Stimulated activated CD8-positive, alpha-beta memory T cell treated with anti-CD3 and anti-CD28 coated beads, Interleukin-4, amount 100 ng/mL, for 48 hours (primary cell): ENCODE measurements around the gene GRAMD1A.

Source experiments
- DNase-seq: peaks from one replicate; pipeline ENCODE4 v3.0.0-alpha.2; 2020

The GRAMD1A gene

DNA sequence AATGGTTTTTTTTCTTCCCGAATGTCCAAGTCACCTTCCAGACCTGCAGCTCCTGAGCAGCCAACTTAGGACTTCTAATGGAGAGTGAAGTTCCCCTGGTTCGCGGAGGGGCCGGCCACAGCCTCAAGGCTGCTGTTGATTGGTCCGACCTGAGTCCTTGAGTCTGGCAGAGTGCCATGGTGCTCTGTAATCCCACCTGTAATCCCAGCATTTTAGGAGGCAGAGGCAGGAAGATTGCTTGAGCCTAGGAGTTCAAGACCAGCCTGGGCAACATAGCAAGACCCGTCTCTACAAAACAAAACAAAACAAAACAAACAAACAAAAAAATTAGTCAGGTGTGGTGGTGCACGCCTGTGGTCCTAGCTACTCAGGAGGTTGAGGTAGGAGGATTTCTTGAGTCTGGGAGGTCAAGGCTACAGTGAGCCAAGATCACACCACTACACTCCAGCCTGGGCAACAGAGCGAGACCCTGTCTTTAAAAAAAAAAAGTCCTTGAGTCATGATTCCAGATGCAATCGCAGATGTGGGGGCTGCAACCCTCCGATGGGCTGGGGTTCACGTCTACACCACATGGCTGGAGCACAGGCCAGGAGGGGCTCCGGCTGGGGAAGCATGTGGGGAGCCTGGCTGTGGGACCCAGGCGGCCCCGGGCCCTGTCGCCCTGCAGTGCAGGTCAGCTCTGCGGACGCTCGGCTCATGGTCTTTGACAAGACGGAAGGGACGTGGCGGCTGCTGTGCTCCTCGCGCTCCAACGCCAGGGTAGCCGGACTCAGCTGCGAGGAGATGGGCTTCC, 59.1 kb downstream of the GRAMD1A start:
- DNase-seq: no peak

DNA sequence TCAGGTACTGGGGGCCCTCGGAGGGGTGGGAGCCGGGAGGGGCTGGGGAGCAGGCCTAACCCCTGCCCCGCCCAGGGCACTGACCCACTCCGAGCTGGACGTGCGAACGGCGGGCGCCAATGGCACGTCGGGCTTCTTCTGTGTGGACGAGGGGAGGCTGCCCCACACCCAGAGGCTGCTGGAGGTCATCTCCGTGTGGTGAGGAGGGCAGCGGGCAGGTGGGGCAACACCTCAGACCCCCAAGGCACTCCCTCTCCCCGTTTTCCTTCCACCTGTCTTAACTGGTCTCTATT, 59.6 kb downstream of the GRAMD1A start:
- DNase-seq: no peak

DNA sequence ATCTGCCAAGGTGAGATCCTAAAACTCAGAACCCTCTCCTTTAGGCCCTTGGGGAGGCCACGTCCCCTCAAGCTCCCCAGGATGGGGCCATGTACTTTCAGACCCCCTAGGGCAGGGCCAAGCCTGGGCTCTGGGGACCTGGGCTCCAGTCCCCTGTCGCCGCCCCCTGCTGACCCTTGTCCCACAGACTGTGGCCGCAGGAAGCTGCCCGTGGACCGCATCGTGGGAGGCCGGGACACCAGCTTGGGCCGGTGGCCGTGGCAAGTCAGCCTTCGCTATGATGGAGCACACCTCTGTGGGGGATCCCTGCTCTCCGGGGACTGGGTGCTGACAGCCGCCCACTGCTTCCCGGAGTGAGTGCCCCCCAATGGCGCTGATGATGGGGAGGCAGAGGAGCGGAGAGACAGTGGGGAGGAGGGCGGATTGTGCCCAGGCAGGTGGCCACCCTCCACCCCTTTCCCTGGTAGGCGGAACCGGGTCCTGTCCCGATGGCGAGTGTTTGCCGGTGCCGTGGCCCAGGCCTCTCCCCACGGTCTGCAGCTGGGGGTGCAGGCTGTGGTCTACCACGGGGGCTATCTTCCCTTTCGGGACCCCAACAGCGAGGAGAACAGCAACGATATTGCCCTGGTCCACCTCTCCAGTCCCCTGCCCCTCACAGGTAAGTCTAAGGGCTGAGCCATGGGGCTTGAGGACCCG, 60.2 kb downstream of the GRAMD1A start:
- no peak for DNase-seq

DNA sequence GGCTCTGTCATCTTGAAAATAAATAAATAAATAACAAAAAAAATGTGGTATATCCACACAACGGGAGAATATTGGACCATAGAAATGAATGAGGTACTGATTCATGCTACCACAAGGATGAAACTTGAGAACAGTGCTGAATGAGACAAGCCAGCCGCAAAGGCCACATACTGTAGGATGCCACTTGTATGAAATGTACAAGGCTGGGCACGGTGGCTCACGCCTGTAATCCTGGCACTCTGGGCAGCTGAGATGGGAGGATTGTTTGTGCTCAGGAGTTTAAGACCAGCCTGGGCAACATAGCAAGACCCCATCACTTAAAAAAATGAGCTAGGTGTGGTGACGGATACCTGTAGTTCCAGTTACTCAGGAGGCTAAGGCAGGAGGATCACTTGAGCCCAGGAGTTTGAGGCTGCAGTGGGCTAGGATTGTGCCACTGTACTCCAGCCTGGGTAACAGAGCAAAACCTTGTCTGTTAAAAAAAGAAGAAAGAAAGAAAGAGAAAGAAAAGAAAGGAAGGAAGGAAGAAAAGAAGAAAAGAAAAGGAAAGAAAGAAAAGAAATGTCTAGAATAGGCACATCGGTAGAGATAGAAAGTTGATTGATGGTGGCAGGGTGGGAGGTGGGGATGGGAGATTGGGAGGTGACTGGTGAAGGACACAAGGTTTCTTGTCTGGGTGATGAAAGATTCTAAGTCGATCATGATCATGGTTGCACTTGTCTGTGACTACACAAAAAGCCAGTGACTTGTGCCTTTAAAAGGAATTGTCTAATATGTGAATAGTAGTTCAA, 61.7 kb downstream of the GRAMD1A start:
- DNase-seq: no peak

DNA sequence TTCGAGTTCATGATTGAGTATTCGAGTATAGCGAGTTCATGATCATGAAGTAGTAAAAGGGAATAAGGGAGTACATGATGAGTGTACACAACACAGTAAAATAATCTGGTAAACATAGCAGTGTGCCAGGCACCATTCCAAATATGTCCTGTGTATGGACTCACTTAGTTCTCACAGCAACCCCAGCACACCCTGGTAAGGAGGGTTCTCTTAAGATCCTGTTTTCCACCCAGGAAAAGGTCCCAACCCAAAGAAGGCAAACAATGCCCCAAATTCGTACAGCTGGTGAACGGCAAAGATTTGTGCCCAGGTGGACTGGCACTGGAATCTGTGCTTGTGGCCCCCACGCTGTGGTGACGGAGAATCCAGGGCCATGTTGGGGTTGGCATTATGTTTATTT, 62.8 kb downstream of the GRAMD1A start:
- DNase-seq: no peak

DNA sequence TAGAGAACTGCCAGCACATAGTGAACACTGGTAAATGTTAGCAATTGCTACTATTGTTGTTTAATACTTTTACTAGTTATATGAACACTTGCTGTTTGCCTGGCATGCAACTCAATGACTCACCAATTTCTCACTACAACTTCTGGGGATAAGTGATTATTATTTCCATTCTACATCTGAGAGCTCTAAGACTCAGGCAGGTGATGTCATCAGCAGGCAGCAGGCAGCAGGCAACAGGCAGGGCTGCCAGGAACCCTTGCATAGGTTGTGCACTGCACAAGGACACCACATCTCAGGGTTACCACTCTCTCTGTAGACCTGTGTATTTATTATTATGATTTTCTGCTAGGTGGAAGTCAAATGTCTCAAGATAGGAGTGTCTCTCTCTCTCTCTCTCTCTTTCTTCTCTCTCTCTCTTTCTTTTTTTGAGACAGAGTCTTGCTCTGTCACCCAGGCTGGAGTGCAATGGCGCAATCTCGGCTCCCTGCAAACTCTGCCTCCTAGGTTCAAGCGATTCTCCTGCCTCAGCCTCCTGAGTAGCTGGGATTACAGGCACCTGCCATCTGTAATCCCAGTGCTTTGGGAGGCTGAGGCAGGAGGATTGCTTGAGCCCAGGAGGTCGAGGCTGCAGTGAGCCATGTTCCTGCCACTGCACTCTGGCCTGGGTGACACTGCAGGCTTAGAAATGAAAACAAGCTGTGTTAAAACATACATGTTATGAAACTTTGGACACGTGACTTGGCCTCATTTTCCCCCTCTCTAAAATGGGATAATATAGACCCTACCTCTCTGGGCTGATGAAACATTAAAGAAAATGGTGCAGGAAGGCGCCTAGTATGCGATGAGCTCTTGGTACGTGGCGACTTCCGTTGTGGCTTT, 64.1 kb downstream of the GRAMD1A start:
- no peak for DNase-seq

DNA sequence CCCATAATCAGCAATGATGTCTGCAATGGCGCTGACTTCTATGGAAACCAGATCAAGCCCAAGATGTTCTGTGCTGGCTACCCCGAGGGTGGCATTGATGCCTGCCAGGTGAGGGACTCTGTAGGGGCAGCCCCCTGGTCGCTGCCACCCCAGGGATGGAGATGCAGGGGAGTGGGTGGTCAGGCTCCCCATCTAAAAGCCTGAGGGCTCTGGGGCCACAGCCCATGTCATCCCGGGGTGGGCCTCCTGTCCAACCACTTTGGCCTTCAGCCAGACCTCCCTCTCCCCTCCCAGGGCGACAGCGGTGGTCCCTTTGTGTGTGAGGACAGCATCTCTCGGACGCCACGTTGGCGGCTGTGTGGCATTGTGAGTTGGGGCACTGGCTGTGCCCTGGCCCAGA, 65.5 kb downstream of the GRAMD1A start:
- no peak for DNase-seq

DNA sequence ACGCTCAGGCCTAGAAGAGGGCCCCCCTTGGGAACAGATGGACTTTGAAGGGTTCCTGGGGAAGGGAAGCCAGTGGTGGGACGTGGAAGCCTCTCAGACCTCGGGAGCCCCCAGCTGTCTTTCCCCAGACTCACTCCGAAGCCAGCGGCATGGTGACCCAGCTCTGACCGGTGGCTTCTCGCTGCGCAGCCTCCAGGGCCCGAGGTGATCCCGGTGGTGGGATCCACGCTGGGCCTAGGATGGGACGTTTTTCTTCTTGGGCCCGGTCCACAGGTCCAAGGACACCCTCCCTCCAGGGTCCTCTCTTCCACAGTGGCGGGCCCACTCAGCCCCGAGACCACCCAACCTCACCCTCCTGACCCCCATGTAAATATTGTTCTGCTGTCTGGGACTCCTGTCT, 66.0 kb downstream of the GRAMD1A start:
- no peak for DNase-seq

DNA sequence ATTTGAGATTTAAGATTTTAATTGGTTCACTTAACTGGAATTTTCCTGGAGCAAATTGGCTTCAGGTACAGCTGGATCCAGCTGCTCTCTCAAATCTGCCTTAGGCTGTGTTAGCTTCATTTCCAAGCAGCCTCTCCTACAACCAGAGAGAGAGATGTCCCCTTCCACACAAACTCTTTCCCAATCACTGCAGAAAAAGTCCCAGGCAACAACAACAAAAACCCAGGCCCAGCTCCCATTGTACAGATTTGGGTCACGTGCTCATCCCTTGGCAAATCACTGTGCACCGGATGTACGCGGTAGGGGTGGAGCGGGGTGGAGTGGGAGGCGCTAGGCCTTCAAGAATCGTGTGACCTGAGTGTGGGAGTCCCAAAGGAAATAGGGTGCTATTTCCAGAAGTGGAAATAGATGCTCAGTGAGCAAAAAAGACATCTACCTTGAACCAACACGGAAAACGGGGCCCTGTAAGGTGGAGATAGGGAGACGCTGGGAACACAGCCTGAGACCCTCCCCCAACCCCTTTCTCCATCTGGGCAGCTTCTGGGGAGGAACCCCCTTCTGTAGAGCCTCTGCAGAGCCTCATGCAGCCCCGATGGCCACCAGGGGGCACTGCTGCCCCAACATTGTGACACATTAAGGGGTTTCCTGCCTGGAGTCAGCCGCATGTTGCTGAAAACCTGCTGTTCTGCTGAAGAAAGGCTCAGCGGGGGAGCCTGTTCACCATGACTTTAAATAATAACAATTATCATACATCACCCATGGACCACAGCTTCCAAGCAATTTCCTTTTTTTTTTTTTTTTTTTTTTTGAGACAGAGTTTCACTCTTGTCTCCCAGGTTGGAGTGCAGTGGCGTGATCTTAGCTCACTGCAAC, 66.8 kb downstream of the GRAMD1A start:
- peak; percentile 98 for DNase-seq

DNA sequence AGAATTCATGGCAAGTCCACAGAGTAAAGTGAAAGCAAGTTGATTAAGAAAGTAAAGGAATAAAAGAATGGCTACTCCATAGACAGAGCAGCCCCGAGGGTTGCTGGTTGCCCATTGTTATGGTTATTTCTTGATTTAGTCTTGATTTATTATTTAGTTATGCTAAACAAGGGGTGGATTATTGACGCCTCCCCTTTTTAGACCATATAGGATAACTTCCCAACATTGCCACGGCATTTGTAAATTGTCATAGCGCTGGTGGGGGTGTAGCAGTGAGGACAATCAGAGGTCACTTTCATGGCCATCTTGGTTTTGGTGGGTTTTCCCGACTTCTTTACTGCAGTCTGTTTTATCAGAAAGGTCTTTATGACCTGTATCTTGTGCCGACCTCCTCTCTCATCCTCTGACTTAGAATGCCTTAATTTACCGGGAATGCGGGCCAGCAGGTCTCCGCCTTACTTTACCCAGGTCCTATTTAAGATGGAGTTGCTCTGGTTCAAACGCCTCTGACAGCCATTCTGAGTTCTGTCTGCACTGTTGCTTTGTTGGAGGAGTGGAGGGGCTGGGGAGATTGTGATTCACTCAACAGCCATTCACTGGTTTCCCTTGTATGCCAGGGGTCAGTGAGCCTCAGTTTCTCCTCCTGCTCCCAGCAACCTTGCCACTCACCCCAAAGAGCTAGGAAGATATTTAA, 69.0 kb downstream of the GRAMD1A start:
- no peak for DNase-seq

DNA sequence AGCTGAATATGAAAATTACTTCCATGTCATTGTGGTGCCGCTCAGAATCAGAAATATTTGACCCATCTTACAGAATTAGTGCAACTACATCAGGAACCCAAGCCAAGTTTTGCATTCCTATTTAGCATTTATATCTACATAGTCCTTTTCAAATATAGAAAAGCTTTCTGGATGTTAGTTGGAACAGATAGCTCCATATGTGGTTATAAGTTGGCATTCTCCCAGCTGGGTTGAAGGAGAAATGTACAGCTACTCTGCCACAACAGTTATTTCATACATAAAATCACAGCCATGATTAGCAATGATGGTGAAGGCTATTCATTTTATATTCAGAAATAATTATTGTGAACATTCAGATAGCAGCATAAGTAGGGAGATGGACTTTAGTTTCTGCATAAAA, 69.6 kb downstream of the GRAMD1A start:
- DNase-seq: no peak

DNA sequence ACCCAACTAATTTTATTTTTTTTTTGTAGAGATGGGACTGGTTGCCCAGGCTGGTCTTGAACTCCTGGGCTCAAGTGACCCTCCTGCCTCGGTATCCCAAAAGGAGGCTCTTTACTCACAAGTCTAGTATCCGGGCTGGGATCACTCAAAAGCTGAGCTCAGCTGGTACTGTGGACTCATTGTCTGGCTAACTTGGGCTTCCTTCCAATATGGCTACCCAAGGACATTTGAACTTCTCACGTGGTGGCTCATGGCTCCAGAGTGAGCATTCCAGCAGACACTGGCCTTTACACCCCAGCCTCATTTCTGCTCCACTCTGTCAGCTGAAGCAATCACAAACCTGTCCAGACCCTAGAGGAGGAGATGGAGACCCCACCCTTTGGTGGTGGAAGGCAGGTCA, 70.3 kb downstream of the GRAMD1A start:
- DNase-seq: no peak

DNA sequence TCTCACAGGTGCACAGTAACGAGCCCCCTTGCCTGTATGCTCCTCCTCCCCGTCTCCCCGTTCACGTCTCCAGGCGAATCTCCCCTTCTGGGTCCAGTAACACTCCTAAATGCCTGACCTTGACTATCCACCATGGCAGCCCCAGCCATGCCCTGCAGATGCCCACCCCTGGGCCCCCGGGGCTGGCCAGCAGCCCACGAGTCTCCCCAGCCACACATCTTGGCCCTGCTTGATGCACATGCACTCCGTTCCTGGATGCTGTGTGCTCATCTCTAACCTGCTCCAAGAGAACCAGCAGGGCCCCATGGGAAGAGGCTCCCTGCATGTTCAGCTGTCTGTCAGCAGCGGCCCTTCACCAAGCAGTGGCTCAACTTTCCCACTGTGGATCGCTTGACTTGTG, 73.4 kb downstream of the GRAMD1A start:
- no peak for DNase-seq

DNA sequence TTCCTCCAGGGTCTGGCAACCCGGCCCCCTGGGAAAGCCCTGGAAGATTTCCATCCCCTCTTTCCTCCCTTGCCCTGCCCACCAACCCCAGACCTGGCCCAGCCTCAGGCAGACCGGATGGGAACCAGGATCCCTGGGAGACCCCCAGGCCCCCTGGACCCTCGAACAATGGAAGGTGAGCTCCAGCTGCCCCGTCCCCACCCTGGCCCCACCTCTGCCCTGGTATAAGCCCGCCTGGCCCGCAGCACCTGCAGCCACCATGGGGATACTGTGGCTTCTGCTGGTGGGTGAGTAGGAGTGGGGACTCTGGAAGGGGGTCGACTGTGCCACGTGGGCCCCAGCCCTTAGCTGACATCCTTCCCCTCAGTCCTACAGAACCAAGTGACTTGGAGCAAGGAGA, 73.8 kb downstream of the GRAMD1A start:
- no peak for DNase-seq

DNA sequence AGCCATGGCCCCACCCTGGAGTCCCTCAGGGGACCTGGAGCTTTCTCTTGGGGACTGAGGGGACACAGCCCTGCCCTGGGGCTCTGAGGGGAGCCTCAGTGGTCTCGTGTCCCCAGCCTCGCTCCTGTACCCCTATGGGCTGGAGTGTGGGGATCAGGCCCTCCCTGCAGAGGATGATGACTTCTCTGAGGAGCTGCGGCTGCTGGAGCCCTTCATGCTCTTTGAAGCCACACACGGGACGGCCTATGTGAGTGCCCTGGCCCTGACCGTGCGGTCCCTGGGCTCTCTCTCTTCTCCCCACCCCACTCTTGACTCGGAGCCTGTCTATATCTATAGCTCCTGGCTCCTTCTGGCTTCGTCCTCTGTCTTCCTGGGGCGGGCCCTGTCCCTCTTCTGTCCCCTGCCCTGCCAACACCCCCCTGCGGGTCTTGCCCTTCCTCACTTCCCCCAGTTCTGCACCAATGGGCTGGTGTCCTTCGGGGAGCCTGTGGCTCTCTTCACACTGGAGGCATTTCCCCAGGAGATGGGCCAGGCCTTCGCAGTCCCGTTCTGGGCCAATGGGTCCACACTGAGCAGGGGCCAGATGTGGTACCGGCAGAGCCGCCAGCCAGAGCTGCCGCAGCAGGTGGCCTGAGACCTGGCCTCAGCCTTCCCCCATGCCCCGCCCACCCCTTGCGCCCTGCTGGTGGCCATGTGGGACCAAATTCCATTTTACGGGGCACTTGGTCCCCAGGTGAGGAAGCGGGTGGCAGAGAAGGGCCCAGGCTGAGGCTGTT, 74.5 kb downstream of the GRAMD1A start:
- DNase-seq: no peak

DNA sequence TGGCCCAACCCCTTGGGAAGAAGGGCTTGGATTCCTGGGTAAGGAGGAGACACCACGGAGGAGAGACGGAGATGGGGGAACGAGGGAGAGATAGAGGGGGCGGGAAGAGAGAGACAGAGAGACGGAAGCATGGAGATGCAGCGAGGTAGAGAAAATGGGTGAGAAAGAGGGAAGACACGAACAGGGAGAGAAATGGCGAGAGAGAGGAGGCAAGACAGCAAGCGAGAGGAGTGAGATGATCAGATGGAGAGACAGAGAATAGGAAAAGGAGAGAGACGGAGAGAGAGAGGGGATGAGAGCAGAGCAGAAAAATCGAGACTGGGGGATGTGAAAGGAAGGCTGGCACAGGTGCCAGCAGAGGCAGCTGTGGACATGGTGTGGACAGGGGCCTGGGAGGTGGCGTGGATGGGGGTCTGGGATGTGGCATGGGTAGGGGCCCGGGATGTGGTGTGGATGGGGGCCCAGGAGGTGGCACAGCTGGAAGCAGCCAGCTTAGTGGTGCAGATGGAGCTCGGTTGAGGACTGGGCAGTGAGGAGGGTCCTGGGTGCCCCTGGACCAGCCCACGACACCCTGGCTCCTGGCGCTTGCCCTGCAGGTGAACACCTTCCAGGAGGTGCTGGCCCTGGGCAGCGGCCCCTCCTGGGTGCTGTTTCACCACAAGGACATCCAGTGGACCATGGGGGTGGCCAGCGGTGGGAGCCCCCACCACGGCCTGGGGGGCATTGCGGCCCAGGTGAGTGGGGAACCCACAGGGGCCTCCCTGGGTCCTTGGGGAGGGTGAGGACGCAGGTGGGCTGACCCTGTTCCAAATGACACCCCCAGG, 75.3 kb downstream of the GRAMD1A start:
- no peak for DNase-seq

DNA sequence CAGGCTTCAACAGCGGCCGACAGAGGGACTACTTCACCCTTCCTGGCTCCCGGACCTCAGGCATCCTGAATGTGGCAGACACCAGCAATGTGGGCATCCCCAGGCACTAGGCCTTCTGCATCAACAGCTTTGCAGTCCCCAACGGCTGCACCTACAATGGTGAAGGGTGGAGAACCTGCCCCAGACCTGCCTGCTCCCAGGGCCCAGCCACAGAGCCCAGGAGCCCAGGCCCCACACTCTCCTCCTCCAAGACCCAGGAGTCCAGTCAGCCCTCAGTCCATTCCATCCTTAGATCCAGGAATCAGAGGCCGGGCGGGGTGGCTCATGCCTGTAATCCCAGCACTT, 75.9 kb downstream of the GRAMD1A start:
- DNase-seq: no peak
